HG03575 (cell line): ENCODE results near the gene SPINDOC.
"Not testable (repeated sequence)": the region's sequence is repeated elsewhere in the genome, so short reads cannot be mapped to it uniquely, and the experiment has no call there.

Source experiments
- ATAC-seq: cut with Tn5 transposase; IDR thresholded peaks from one replicate; pipeline ENCODE4 v1.9.1; 2021; ENCODE audit not compliant: unreplicated experiment, insufficient number of reproducible peaks, low FRiP score; ENCODE audit errors: extremely low read depth

The SPINDOC gene

GRCh38 chr11:63813035-63813562, at the start of gene SPINDOC:
Gene SPINDOC (plus strand): TSS chr11:63813456. CDS start chr11:63813687, 231 bp downstream.
- ATAC-seq, result no peak

- ATAC-seq, result no peak
These were observed 49.5 kb upstream of the SPINDOC start for GRCh38 chr11:63763496-63764339.

GRCh38 chr11:63764340-63764678, 48.9 kb upstream of the SPINDOC start:
- ATAC-seq, result no peak

GRCh38 chr11:63764679-63765647, 48.3 kb upstream of the SPINDOC start:
- ATAC-seq, result no peak

- ATAC-seq, result no peak
These were observed 47.5 kb upstream of the SPINDOC start for GRCh38 chr11:63765688-63766241.

- ATAC-seq, result no peak
These were observed 46.6 kb upstream of the SPINDOC start for GRCh38 chr11:63766531-63767235.

GRCh38 chr11:63767267-63767564, 46.0 kb upstream of the SPINDOC start:
- no peak for ATAC-seq

- ATAC-seq, result no peak
These were observed 45.6 kb upstream of the SPINDOC start for GRCh38 chr11:63767565-63768236.

GRCh38 chr11:63768237-63769041, 44.8 kb upstream of the SPINDOC start, which contains the start of gene ZFTA:
Gene ZFTA (minus strand): TSS chr11:63768775. CDS start chr11:63768622, 153 bp downstream.
- ATAC-seq, result no peak

GRCh38 chr11:63769042-63769713, 44.1 kb upstream of the SPINDOC start:
- ATAC-seq, result no peak

- no peak for ATAC-seq
These were observed 43.4 kb upstream of the SPINDOC start for GRCh38 chr11:63769714-63770455.

GRCh38 chr11:63770763-63771162, 42.5 kb upstream of the SPINDOC start:
- ATAC-seq, result no peak

- not testable (repeated sequence) for ATAC-seq
These were observed 41.4 kb upstream of the SPINDOC start for GRCh38 chr11:63771741-63772318.

GRCh38 chr11:63775191-63775590, 38.1 kb upstream of the SPINDOC start:
- no peak for ATAC-seq

- no peak for ATAC-seq
These were observed 34.2 kb upstream of the SPINDOC start for GRCh38 chr11:63779039-63779438.

- no peak for ATAC-seq
These were observed 30.5 kb upstream of the SPINDOC start for GRCh38 chr11:63782749-63783148.
